ENCODE results near the gene RHBDF1. TPM values are rescaled to one million over a fixed set of nuclear protein-coding genes. Genes with fewer than 3 reads are reported as not detected.

Gene RHBDF1
- total and polyA plus RNA-seq, 4 donors, result 23.7 to 215 (median 85.1) TPM

GRCh38 chr16:114327-114726 lies 41.9 kb upstream of the RHBDF1 start:
- ATAC-seq (ENCODE audit: low FRiP score) (no peak), DNase-seq (no peak)
- H3K9me3 ChIP-seq (ENCODE audit: control insufficient read depth, low read length), result no peaks in the 10 kb centered on the region
- peaks cover 0 to 9% of the 10 kb centered on the region in 2 donors for H3K36me3 ChIP-seq (ENCODE audit: control insufficient read depth in 1 of 2, insufficient read depth in 2 of 2, low read length in 1 of 2)
- no peaks in the 10 kb centered on the region for H3K27me3 ChIP-seq (ENCODE audit: control insufficient read depth in 1 of 2, insufficient read depth in 2 of 2, low read length in 1 of 2)
- WGBS, 2 donors, result 89 to 92% methylated on average over 2 of the region's 2 CpGs
- no peak overlapping the region for H3K27ac ChIP-seq (ENCODE audit: low read depth in 1 of 2, low read length in 2 of 2)
- no peak overlapping the region for H3K4me3 ChIP-seq (ENCODE audit: low read length in 2 of 2)
- intact Hi-C loops (cut with DNase I), result no loop called here
- no peaks in the 10 kb centered on the region for H3K4me1 ChIP-seq (ENCODE audit: control insufficient read depth in 1 of 2, insufficient read depth in 2 of 2, low read length in 2 of 2)

DNA sequence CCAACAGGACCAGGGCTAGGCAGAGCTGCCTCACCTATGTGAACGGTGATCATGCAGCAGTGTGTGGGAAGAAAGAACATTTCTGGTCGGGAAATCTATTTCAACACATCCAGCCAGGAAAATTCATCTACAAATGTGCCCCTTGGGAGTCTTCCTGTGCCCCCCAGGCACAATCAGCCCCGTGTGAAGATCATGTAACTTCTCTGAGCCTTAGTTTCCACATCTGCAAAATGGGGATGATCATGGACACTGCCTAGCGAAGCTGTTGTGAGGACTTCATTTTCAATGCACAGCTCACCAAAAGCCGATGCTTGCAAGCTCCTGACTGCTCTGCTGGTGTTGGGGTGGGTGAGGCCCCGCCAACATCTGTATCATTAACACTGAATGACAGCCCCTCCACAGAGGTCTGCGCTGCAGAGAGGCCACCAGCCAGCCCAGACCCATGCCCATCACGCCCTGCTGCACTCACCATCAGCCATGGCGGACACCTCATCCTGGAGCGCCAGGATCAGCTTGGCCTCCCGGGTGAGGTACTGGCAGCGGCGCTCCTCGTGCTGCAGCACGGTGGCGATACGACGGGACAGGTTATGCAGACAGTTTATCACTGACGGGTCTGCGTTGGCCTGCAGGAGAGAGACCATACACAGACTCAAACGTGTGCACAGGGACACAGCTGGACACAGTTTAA lies 39.9 kb upstream of the RHBDF1 start:
- peak; percentile 40 for ATAC-seq (ENCODE audit: low FRiP score)
- no peaks in the 10 kb centered on the region for H3K9me3 ChIP-seq (ENCODE audit: control insufficient read depth, low read length)
- no peak overlapping the region for H3K27ac ChIP-seq (ENCODE audit: low read depth in 1 of 2, low read length in 2 of 2)
- intact Hi-C loops (cut with DNase I), result no loop called here
- H3K36me3 ChIP-seq (ENCODE audit: control insufficient read depth in 1 of 2, insufficient read depth in 2 of 2, low read length in 1 of 2), result peaks cover 0 to 9% of the 10 kb centered on the region in 2 donors
- no peak overlapping the region for H3K4me3 ChIP-seq (ENCODE audit: low read length in 2 of 2)
- DNase-seq, result peak in 1 of 2 donors; percentile 4
- no peaks in the 10 kb centered on the region for H3K27me3 ChIP-seq (ENCODE audit: control insufficient read depth in 1 of 2, insufficient read depth in 2 of 2, low read length in 1 of 2)
- H3K4me1 ChIP-seq (ENCODE audit: control insufficient read depth in 1 of 2, insufficient read depth in 2 of 2, low read length in 2 of 2), result no peaks in the 10 kb centered on the region
- WGBS, 2 donors, result 93% methylated on average over 21 of the region's 21 CpGs

- H3K4me3 ChIP-seq (ENCODE audit: low read length in 2 of 2), result no peak overlapping the region
- no peaks in the 10 kb centered on the region for H3K4me1 ChIP-seq (ENCODE audit: control insufficient read depth in 1 of 2, insufficient read depth in 2 of 2, low read length in 2 of 2)
- peaks cover 0 to 2% of the 10 kb centered on the region in 2 donors for H3K36me3 ChIP-seq (ENCODE audit: control insufficient read depth in 1 of 2, insufficient read depth in 2 of 2, low read length in 1 of 2)
- H3K27me3 ChIP-seq (ENCODE audit: control insufficient read depth in 1 of 2, insufficient read depth in 2 of 2, low read length in 1 of 2), result no peaks in the 10 kb centered on the region
- no peaks in the 10 kb centered on the region for H3K9me3 ChIP-seq (ENCODE audit: control insufficient read depth, low read length)
- 22 to 25% methylated on average over 6 of the region's 6 CpGs for WGBS, 2 donors
- DNase-seq (peak in 1 of 2 donors; percentile 56), ATAC-seq (ENCODE audit: low FRiP score) (peak; percentile 66)
- peak overlapping the region in 1 of 2 donors; percentile 37 for H3K27ac ChIP-seq (ENCODE audit: low read depth in 1 of 2, low read length in 2 of 2)
- intact Hi-C loops (cut with DNase I), result loop anchor here (2.0 to 5.0 kb wide), 3 partner anchors 74 to 256 kb away; partner anchors contain the start of gene HBQ1 (in 2 of the 2)
These were observed 34.3 kb upstream of the RHBDF1 start for GRCh38 chr16:106623-107324.

DNA sequence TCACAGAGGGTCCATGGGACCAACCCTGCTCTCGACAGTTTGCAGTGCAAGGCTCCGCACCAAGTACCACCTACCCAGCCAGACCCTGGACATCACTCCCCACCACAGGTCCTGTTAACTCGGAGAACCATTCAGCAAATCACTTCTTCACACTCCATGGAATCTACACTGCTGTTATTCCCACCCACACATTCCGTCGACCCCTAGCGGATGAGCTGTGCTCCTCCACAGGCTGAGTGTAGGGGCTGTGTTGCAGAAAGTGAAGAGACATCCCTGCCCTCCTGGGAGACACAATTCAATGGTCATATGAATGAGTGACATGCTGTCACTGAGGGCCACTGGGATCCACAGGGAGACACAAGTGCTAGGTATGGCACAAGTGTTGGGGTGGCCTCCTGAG lies 33.1 kb upstream of the RHBDF1 start:
- peaks cover 0 to 2% of the 10 kb centered on the region in 2 donors for H3K36me3 ChIP-seq (ENCODE audit: control insufficient read depth in 1 of 2, insufficient read depth in 2 of 2, low read length in 1 of 2)
- no peaks in the 10 kb centered on the region for H3K27me3 ChIP-seq (ENCODE audit: control insufficient read depth in 1 of 2, insufficient read depth in 2 of 2, low read length in 1 of 2)
- no peak overlapping the region for H3K4me3 ChIP-seq (ENCODE audit: low read length in 2 of 2)
- H3K4me1 ChIP-seq (ENCODE audit: control insufficient read depth in 1 of 2, insufficient read depth in 2 of 2, low read length in 2 of 2), result no peaks in the 10 kb centered on the region
- WGBS, 2 donors, result 88 to 90% methylated on average over 6 of the region's 6 CpGs
- DNase-seq (no peak), ATAC-seq (ENCODE audit: low FRiP score) (no peak)
- H3K9me3 ChIP-seq (ENCODE audit: control insufficient read depth, low read length), result no peaks in the 10 kb centered on the region
- intact Hi-C loops (cut with DNase I), result loop anchor here (5.0 kb wide), 2 partner anchors 77 to 257 kb away; partner anchors contain the start of gene HBQ1 (in 1 of the 2)
- no peak overlapping the region for H3K27ac ChIP-seq (ENCODE audit: low read depth in 1 of 2, low read length in 2 of 2)

GRCh38 chr16:104928-105327 lies 32.5 kb upstream of the RHBDF1 start:
- 82 to 86% methylated on average over 3 of the region's 3 CpGs for WGBS, 2 donors
- intact Hi-C loops (cut with DNase I), result loop anchor here (5.0 kb wide), 2 partner anchors 77 to 257 kb away; partner anchors contain the start of gene HBQ1 (in 1 of the 2)
- no peak for ATAC-seq (ENCODE audit: low FRiP score)
- no peaks in the 10 kb centered on the region for H3K4me1 ChIP-seq (ENCODE audit: control insufficient read depth in 1 of 2, insufficient read depth in 2 of 2, low read length in 2 of 2)
- no peak overlapping the region for H3K27ac ChIP-seq (ENCODE audit: low read depth in 1 of 2, low read length in 2 of 2)
- H3K27me3 ChIP-seq (ENCODE audit: control insufficient read depth in 1 of 2, insufficient read depth in 2 of 2, low read length in 1 of 2), result no peaks in the 10 kb centered on the region
- no peak for DNase-seq
- no peaks in the 10 kb centered on the region for H3K36me3 ChIP-seq (ENCODE audit: control insufficient read depth in 1 of 2, insufficient read depth in 2 of 2, low read length in 1 of 2)
- H3K4me3 ChIP-seq (ENCODE audit: low read length in 2 of 2), result no peak overlapping the region
- no peaks in the 10 kb centered on the region for H3K9me3 ChIP-seq (ENCODE audit: control insufficient read depth, low read length)

DNA sequence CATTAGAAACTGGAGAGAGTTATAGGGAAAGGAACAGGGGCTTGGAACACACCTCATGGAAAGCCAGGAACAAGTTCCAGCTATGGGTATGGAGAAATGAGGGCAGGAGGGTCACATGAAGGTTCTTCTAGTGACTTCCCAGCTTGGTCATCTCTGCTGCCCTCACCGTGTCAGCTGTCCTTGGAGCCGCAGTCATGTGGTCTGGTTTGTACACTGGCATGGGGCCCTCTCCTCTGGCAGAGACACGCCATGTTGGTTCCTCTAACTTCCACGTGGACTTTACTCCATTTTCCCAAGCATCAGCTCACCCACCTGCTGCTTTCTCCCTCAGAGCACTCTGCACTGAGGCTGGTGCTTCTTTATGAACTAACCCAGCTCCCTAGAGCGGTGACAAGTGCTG lies 31.9 kb upstream of the RHBDF1 start:
- WGBS, 2 donors, result 88% methylated on average over 5 of the region's 5 CpGs
- H3K9me3 ChIP-seq (ENCODE audit: control insufficient read depth, low read length), result no peaks in the 10 kb centered on the region
- no peaks in the 10 kb centered on the region for H3K4me1 ChIP-seq (ENCODE audit: control insufficient read depth in 1 of 2, insufficient read depth in 2 of 2, low read length in 2 of 2)
- ATAC-seq (ENCODE audit: low FRiP score), result no peak
- intact Hi-C loops (cut with DNase I), result no loop called here
- H3K36me3 ChIP-seq (ENCODE audit: control insufficient read depth in 1 of 2, insufficient read depth in 2 of 2, low read length in 1 of 2), result no peaks in the 10 kb centered on the region
- no peak for DNase-seq
- H3K4me3 ChIP-seq (ENCODE audit: low read length in 2 of 2), result no peak overlapping the region
- peak overlapping the region in 1 of 2 donors; percentile 34 for H3K27ac ChIP-seq (ENCODE audit: low read depth in 1 of 2, low read length in 2 of 2)
- H3K27me3 ChIP-seq (ENCODE audit: control insufficient read depth in 1 of 2, insufficient read depth in 2 of 2, low read length in 1 of 2), result no peaks in the 10 kb centered on the region

DNA sequence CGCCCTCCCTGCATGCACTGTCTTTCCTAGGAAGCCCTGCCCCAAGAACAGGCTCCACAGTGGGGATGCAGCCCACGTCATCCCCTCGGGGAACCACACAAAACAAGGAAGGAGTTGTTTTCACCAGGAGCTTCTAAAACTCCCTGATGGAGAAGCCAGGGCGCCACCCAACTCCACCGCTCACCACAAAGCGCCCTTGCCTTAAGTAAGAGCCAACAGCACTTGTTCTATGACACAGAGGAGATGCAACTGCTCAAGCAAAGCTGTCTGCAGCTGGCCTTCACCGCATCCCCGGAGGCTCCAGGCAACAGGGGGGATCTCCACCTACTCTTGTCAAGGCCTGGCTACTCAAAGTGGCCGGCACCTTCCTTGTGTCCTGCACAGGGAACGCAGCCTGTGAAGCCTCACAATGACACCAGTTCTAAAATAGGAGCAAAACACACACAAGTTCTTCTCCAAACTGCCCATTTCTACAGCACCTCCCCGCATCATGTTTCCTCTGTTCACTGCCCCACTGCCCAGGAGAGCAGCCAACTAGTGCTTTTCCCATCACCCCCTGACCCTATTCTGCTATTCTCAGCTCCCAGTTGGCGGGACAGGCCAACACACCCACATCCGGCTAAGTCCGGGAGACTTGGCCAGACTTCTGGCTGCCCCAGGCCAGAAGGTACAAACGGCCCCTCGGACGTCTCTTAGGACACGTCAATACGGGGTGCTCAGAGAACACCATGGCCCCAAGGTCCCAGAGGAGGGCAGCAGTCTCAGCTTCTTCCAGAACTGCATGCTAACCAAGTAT lies 29.8 kb upstream of the RHBDF1 start:
- Histone ChIP-seq H3K27ac (ENCODE audit: low read depth in 1 of 2, low read length in 2 of 2) (peak overlapping the region; percentile 32 to 89), H3K4me3 (ENCODE audit: low read length in 2 of 2) (no peak overlapping the region), H3K27me3 (ENCODE audit: control insufficient read depth in 1 of 2, insufficient read depth in 2 of 2, low read length in 1 of 2) (no peaks in the 10 kb centered on the region), H3K4me1 (ENCODE audit: control insufficient read depth in 1 of 2, insufficient read depth in 2 of 2, low read length in 2 of 2) (no peaks in the 10 kb centered on the region), H3K36me3 (ENCODE audit: control insufficient read depth in 1 of 2, insufficient read depth in 2 of 2, low read length in 1 of 2) (no peaks in the 10 kb centered on the region), H3K9me3 (ENCODE audit: control insufficient read depth, low read length) (no peaks in the 10 kb centered on the region)
- peak; percentile 83 to 86 for DNase-seq
- intact Hi-C loops (cut with DNase I), result no loop called here
- 15 to 23% methylated on average over 19 of the region's 19 CpGs for WGBS, 2 donors
- ATAC-seq (ENCODE audit: low FRiP score), result peak; percentile 81

DNA sequence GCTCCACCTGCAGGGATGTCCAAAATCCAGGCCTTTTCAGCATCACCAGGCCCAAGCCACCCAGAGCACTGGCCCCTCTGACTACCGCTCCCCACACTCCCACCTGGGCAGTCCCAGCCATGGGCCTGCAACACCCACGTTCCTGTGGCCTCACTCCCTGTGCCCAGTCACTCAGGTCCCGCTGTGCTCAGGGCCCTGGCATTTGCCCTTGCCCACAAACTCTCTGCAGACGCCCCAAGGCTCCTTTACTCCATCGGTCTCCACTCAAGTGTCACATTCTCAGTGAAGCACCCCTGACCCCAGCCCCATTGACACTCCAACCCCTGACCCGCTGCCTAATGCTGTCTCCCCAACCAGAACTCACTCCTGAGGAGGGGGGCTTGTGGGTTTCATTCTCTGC lies 29.2 kb upstream of the RHBDF1 start:
- Histone ChIP-seq H3K9me3 (ENCODE audit: control insufficient read depth, low read length) (no peaks in the 10 kb centered on the region), H3K36me3 (ENCODE audit: control insufficient read depth in 1 of 2, insufficient read depth in 2 of 2, low read length in 1 of 2) (no peaks in the 10 kb centered on the region), H3K27ac (ENCODE audit: low read depth in 1 of 2, low read length in 2 of 2) (peak overlapping the region in 1 of 2 donors; percentile 89), H3K27me3 (ENCODE audit: control insufficient read depth in 1 of 2, insufficient read depth in 2 of 2, low read length in 1 of 2) (no peaks in the 10 kb centered on the region), H3K4me1 (ENCODE audit: control insufficient read depth in 1 of 2, insufficient read depth in 2 of 2, low read length in 2 of 2) (no peaks in the 10 kb centered on the region), H3K4me3 (ENCODE audit: low read length in 2 of 2) (no peak overlapping the region)
- 72 to 80% methylated on average over 6 of the region's 6 CpGs for WGBS, 2 donors
- no peak for ATAC-seq (ENCODE audit: low FRiP score)
- intact Hi-C loops (cut with DNase I), result no loop called here
- no peak for DNase-seq

Measured in aorta (tissue), 5 donors.